Measurements from ENCODE around the gene BACH2. TPM values are rescaled to one million over a fixed set of nuclear protein-coding genes. Genes with fewer than 3 reads are reported as not detected.

Gene BACH2
- total RNA-seq, 2 experiments from 2014 or later = 60.7 to 66.9 TPM

- Mint-ChIP-seq H3K36me3 (ENCODE audit: low read depth) (peaks cover 72% of the 10 kb centered on the region), H3K4me3 (no peak overlapping the region), H3K27me3 (no peaks in the 10 kb centered on the region), H3K9me3 (peaks cover 15% of the 10 kb centered on the region), H3K4me1 (ENCODE audit: low read depth) (peaks cover 80% of the 10 kb centered on the region), H3K27ac (peak overlapping the region; percentile 87)
- ATAC-seq (no peak), DNase-seq (no peak)
- intact Hi-C loops (cut with micrococcal nuclease) = loop anchor here (5.0 kb wide), 1 partner anchor 32 kb away; no protein-coding TSS in a partner anchor
- CTCF ChIA-PET = interaction anchor here (1.2 to 7.1 kb wide), 3 partner anchors 17 to 64 kb away, joined by 3 to 52 read pairs (median 4); no protein-coding TSS in a partner anchor
- POLR2A ChIA-PET = interaction anchor here (1.2 kb wide), 1 partner anchor 120 kb away, joined by 3 read pairs; no protein-coding TSS in a partner anchor
- TF ChIP-seq CTCF (IDR thresholded peaks at IDR 0.05) = no peak
Observed at GRCh38 chr6:90199900-90200299, 96.7 kb downstream of the BACH2 start.

- no peaks in the 10 kb centered on the region for H3K27me3 Mint-ChIP-seq
- intact Hi-C loops (cut with micrococcal nuclease) = loop anchor here (5.0 kb wide), 1 partner anchor 33 kb away; no protein-coding TSS in a partner anchor
- ATAC-seq = peak; percentile 54
- peaks cover 77% of the 10 kb centered on the region for H3K4me1 Mint-ChIP-seq (ENCODE audit: low read depth)
- ChIA-PET POLR2A (interaction anchor here (0.7 to 1.4 kb wide), 9 partner anchors 8 to 131 kb away, joined by 3 to 6 read pairs (median 4); no protein-coding TSS in a partner anchor), CTCF (interaction anchor here (0.9 to 7.1 kb wide), 10 partner anchors 11 to 258 kb away, joined by 3 to 52 read pairs (median 4); no protein-coding TSS in a partner anchor)
- peak overlapping the region; percentile 87 for H3K27ac Mint-ChIP-seq
- TF ChIP-seq CTCF (IDR thresholded peaks at IDR 0.05) = no peak
- H3K4me3 Mint-ChIP-seq = no peak overlapping the region
- peak; percentile 40 for DNase-seq
- peaks cover 15% of the 10 kb centered on the region for H3K9me3 Mint-ChIP-seq
- peaks cover 66% of the 10 kb centered on the region for H3K36me3 Mint-ChIP-seq (ENCODE audit: low read depth)
Observed at GRCh38 chr6:90198758-90199425, 97.8 kb downstream of the BACH2 start.

GRCh38 chr6:90197854-90198496 lies 98.7 kb downstream of the BACH2 start:
- CTCF ChIA-PET = interaction anchor here (0.6 to 7.1 kb wide), 10 partner anchors 12 to 257 kb away, joined by 3 to 52 read pairs (median 4); no protein-coding TSS in a partner anchor
- Mint-ChIP-seq H3K27me3 (no peaks in the 10 kb centered on the region), H3K9me3 (peaks cover 15% of the 10 kb centered on the region), H3K4me3 (no peak overlapping the region), H3K4me1 (ENCODE audit: low read depth) (peaks cover 77% of the 10 kb centered on the region), H3K36me3 (ENCODE audit: low read depth) (peaks cover 67% of the 10 kb centered on the region), H3K27ac (peak overlapping the region; percentile 87)
- TF ChIP-seq CTCF (IDR thresholded peaks at IDR 0.05) = no peak
- DNase-seq (peak; percentile 37), ATAC-seq (no peak)
- POLR2A ChIA-PET = interaction anchor here (0.7 to 1.4 kb wide), 7 partner anchors 10 to 130 kb away, joined by 3 to 6 read pairs (median 4); no protein-coding TSS in a partner anchor
- intact Hi-C loops (cut with micrococcal nuclease) = loop anchor here (5.0 kb wide), 1 partner anchor 34 kb away; no protein-coding TSS in a partner anchor

- ChIA-PET CTCF (interaction anchor here (1.3 kb wide), 1 partner anchor 56 kb away, joined by 3 read pairs; no protein-coding TSS in a partner anchor), POLR2A (interaction anchor here (1.0 to 3.0 kb wide), 5 partner anchors 16 to 116 kb away, joined by 3 to 13 read pairs (median 5); no protein-coding TSS in a partner anchor)
- peak overlapping the region; percentile 86 for H3K27ac Mint-ChIP-seq
- H3K9me3 Mint-ChIP-seq = peaks cover 15% of the 10 kb centered on the region
- H3K4me3 Mint-ChIP-seq = peak overlapping the region; percentile 61
- peaks cover 81% of the 10 kb centered on the region for H3K4me1 Mint-ChIP-seq (ENCODE audit: low read depth)
- no peak for TF ChIP-seq CTCF (IDR thresholded peaks at IDR 0.05)
- ATAC-seq (peak; percentile 14), DNase-seq (peak; percentile 28)
- H3K36me3 Mint-ChIP-seq (ENCODE audit: low read depth) = peaks cover 57% of the 10 kb centered on the region
- intact Hi-C loops (cut with micrococcal nuclease) = loop anchor here (5.0 kb wide), 1 partner anchor 37 kb away; no protein-coding TSS in a partner anchor
- no peaks in the 10 kb centered on the region for H3K27me3 Mint-ChIP-seq
Observed at GRCh38 chr6:90195094-90195829, 101.4 kb downstream of the BACH2 start.
